Epithelial cell of esophagus (primary cell): ENCODE measurements around the gene AGRP.
"Not testable (repeated sequence)": the region's sequence is repeated elsewhere in the genome, so short reads cannot be mapped to it uniquely, and the experiment has no call there.

Experiments used
- DNase-seq: peaks from one replicate; pipeline ENCODE4 v3.0.0; 2010; ENCODE audit warnings: low read depth
- H3K4me3 ChIP-seq: 2 replicates; pipeline ENCODE4 v1.5.1; 2011; ENCODE audit warnings: mild to moderate bottlenecking, low read length, control low read depth
- TF ChIP-seq, protein P1 (sequence below): IDR thresholded peaks from 2 replicates; pipeline ENCODE4 v1.5.1; 2011; ENCODE audit warnings: low read depth, mild to moderate bottlenecking, low read length, control low read depth, inconsistent platforms; ENCODE audit not compliant: insufficient read depth; ENCODE audit errors: missing control alignments

Gene AGRP

GRCh38 chr16:67499106-67499505 is 15.8 kb upstream of the AGRP start:
- TF ChIP-seq, protein P1, sequence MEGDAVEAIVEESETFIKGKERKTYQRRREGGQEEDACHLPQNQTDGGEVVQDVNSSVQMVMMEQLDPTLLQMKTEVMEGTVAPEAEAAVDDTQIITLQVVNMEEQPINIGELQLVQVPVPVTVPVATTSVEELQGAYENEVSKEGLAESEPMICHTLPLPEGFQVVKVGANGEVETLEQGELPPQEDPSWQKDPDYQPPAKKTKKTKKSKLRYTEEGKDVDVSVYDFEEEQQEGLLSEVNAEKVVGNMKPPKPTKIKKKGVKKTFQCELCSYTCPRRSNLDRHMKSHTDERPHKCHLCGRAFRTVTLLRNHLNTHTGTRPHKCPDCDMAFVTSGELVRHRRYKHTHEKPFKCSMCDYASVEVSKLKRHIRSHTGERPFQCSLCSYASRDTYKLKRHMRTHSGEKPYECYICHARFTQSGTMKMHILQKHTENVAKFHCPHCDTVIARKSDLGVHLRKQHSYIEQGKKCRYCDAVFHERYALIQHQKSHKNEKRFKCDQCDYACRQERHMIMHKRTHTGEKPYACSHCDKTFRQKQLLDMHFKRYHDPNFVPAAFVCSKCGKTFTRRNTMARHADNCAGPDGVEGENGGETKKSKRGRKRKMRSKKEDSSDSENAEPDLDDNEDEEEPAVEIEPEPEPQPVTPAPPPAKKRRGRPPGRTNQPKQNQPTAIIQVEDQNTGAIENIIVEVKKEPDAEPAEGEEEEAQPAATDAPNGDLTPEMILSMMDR: no peak
- no peak overlapping the region for H3K4me3 ChIP-seq
- DNase-seq: no peak

GRCh38 chr16:67490335-67491096 is 7.2 kb upstream of the AGRP start:
- DNase-seq: peak; percentile 66
- no peak overlapping the region for H3K4me3 ChIP-seq
- TF ChIP-seq, protein P1: no peak

- DNase-seq: no peak
- TF ChIP-seq, protein P1: no peak
- no peak overlapping the region for H3K4me3 ChIP-seq
Observed at GRCh38 chr16:67489401-67490083, 6.2 kb upstream of the AGRP start.

- not testable (repeated sequence) for H3K4me3 ChIP-seq
Observed at GRCh38 chr16:67487561-67487960, 4.2 kb upstream of the AGRP start.

GRCh38 chr16:67486805-67487204 is 3.5 kb upstream of the AGRP start:
- TF ChIP-seq, protein P1: no peak
- no peak for DNase-seq
- no peak overlapping the region for H3K4me3 ChIP-seq

More at GRCh38 chr16:67487561-67487960, 4.2 kb upstream of the AGRP start:
- DNase-seq: not testable (repeated sequence)

DNA sequence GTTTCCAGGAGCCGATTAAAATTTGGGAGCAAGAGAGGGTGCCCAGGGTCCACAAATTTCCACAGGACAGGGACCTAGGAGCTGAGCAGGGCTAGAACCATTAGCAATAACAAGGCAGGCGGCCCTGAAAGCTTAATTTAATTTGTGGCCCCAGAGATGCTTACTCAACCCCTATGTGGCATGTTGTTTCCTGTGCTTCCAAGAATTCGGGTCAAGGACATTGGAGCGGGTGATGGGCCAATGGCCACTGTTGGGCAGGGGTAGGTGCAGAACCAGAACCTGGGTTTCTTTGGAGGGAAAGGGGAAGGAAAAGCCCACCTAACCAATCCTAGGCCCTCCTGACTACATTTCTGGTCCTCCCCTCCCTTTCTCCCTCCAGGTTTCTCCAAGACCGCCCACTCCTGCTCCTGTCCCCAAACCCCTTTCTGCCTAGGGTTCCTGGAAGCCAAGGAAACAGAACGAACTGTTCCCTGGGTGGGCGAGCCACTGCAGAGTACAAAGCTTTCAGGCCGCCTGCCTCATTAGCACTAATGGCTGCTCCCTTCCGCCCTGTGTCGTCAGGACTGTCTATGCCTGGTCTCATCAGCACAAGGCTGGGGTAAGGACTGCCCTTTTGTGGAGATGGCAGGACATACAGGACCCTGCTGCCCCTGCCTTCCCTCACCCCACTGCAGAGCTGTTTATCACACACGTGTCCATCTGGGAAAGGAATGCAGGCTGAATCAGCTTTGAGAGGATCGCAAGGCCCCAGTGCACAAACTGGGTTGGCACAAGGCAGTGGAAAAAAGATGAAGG is 581 bp upstream of the AGRP start:
- DNase-seq: no peak
- no peak overlapping the region for H3K4me3 ChIP-seq
- TF ChIP-seq, protein P1: no peak
